Measurements from ENCODE around the gene ZFHX2. TPM values are rescaled to one million over a fixed set of nuclear protein-coding genes. Genes with fewer than 3 reads are reported as not detected.

ZFHX2 gene
- total RNA-seq, 1 donor, result under 0.01 TPM

- TF ChIP-seq, protein P1, sequence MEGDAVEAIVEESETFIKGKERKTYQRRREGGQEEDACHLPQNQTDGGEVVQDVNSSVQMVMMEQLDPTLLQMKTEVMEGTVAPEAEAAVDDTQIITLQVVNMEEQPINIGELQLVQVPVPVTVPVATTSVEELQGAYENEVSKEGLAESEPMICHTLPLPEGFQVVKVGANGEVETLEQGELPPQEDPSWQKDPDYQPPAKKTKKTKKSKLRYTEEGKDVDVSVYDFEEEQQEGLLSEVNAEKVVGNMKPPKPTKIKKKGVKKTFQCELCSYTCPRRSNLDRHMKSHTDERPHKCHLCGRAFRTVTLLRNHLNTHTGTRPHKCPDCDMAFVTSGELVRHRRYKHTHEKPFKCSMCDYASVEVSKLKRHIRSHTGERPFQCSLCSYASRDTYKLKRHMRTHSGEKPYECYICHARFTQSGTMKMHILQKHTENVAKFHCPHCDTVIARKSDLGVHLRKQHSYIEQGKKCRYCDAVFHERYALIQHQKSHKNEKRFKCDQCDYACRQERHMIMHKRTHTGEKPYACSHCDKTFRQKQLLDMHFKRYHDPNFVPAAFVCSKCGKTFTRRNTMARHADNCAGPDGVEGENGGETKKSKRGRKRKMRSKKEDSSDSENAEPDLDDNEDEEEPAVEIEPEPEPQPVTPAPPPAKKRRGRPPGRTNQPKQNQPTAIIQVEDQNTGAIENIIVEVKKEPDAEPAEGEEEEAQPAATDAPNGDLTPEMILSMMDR (IDR thresholded peaks at IDR 0.05; ENCODE audit: insufficient read depth, low read depth, low read length), result no peak
- H3K4me3 ChIP-seq (ENCODE audit: low read depth, low read length), result no peak overlapping the region
Observed at GRCh38 chr14:23566112-23566777, 14.7 kb upstream of the ZFHX2 start.

DNA sequence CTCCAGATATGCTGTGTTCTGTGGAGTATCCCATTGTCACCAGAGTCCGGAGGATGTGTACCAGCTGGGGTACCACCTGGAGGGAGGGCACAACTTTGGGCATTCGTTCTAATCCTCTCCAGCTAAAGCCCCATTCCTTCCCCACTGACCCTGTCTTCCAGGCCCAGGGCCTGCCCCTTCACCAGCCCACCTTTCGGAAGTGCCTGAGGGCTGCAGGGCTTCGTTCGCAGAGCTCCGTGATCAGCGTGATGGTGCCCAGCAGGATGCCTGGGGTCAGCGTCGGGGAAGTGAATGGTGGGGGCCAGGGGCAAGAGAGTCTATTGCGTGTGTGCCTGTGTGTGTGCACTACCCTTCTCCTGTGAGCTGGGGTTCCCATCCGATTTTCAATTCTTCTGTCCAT is 14.1 kb upstream of the ZFHX2 start:
- no peak for DNase-seq (ENCODE audit: low read depth)
- TF ChIP-seq, protein P1 (IDR thresholded peaks at IDR 0.05; ENCODE audit: insufficient read depth, low read depth, low read length), result no peak
- H3K4me3 ChIP-seq (ENCODE audit: low read depth, low read length), result no peak overlapping the region

More at GRCh38 chr14:23566112-23566777, 14.7 kb upstream of the ZFHX2 start:
- DNase-seq (ENCODE audit: low read depth), result no peak

- H3K4me3 ChIP-seq (ENCODE audit: low read depth, low read length), result no peak overlapping the region
- DNase-seq (ENCODE audit: low read depth), result no peak
- TF ChIP-seq, protein P1 (IDR thresholded peaks at IDR 0.05; ENCODE audit: insufficient read depth, low read depth, low read length), result no peak
Observed at GRCh38 chr14:23564876-23565275, 13.3 kb upstream of the ZFHX2 start.

DNA sequence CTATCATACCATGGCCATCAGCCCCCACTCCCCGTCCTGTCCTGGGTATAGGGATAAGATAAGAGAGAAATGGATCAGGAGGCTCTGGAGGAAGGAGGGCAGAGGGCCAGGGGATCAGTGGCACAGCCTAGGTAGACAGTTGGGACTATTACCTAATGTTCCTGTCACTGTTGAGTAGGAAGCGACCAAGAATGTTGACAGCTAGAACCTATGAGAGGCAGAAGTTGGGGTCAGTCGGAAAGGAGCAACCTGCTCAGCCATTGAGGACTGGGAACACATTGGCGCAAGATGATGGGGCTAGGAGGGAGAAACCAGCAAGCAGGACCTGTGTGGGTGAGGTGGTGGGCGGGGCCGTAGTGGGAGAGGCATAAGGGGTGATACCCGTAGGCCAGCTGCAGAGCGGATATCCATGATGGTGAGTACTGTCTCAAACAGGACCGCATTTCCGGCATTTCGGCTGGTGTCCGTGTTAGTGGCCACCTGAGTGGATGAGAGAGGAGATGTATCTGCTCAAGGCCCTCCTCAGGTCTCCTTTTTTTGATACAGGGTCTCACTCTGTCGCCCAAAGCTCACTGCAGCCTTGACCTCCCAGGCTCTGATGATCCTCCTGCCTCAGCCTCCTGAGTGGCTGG is 12.7 kb upstream of the ZFHX2 start:
- TF ChIP-seq, protein P1 (IDR thresholded peaks at IDR 0.05; ENCODE audit: insufficient read depth, low read depth, low read length), result no peak
- DNase-seq (ENCODE audit: low read depth), result no peak
- H3K4me3 ChIP-seq (ENCODE audit: low read depth, low read length), result no peak overlapping the region

GRCh38 chr14:23563473-23564180 is 12.1 kb upstream of the ZFHX2 start:
- no peak overlapping the region for H3K4me3 ChIP-seq (ENCODE audit: low read depth, low read length)
- DNase-seq (ENCODE audit: low read depth), result no peak
- TF ChIP-seq, protein P1 (IDR thresholded peaks at IDR 0.05; ENCODE audit: insufficient read depth, low read depth, low read length), result no peak

DNA sequence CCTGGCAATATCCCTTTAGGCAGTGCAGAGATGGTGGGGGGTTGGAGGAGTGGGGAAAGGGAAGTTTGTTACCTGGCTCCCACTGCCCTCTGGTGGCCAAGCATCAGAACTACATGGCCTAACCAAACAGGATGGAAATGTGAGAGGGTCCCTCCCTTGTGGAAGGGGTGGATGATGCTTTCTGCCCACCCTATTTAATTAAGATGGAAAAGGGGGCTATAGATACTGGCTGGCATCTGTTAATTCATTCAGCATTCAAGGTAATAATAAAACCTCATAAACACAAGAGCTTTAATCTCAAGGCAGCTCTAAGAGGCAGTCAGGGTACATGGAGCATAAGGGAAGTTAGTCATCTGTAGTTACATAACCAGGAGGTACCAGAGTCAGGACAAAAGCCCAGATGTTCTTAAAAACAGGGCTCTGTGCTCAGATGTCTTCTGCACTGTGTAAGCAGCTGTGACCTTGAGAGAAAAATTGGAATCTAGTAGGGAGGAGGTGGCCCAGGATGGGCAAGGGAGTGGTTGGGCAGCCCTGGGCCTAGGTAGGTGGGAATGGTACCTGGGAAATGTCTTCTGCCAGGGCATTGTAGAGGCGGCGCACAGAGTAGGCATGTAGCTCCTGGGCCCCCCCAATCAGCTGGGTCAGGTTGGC is 11.4 kb upstream of the ZFHX2 start:
- DNase-seq (ENCODE audit: low read depth), result peak; percentile 41
- no peak overlapping the region for H3K4me3 ChIP-seq (ENCODE audit: low read depth, low read length)
- TF ChIP-seq, protein P1 (IDR thresholded peaks at IDR 0.05; ENCODE audit: insufficient read depth, low read depth, low read length), result peak; percentile 95

All from fibroblast of villous mesenchyme (primary cell).